HepG2 (cell line): Measurements from ENCODE around the gene ALKBH2. TPM values are rescaled to one million over a fixed set of nuclear protein-coding genes. Genes with fewer than 3 reads are reported as not detected.
A peak's percentile ranks its signal among the peaks of the same experiment; 100 is the strongest.

ENCODE experiments used
- ATF4 ChIP-seq, 2 experiments: fragments of 450-650 bp in 1 of 2; sonication (generic) in 1 of 2; formaldehyde crosslinking; IDR thresholded peaks; 2 replicates each; pipeline versions ENCODE4 v1.5.0 to v1.8.0; 2020 to 2022; ENCODE audit warnings: mild to moderate bottlenecking in 1 of 2, missing genetic modification reagents in 1 of 2
- CCAR2 ChIP-seq: fragments of 200-400 bp; formaldehyde crosslinking; optimal IDR thresholded peaks from 2 replicates; pipeline ENCODE3; 2018; ENCODE audit warnings: low read depth, mild to moderate bottlenecking, low read length, moderate library complexity
- ESRRA ChIP-seq: sonication (generic); formaldehyde crosslinking; IDR thresholded peaks from 2 replicates; pipeline ENCODE4 v1.5.1; 2020; ENCODE audit warnings: mild to moderate bottlenecking, low read depth, missing genetic modification reagents
- GATAD1 ChIP-seq: IDR thresholded peaks from 2 replicates; pipeline ENCODE4 v1.6.1; 2016; ENCODE audit warnings: missing genetic modification reagents, missing compliant biosample characterization
- HIC2 ChIP-seq: sonication (generic); formaldehyde crosslinking; IDR thresholded peaks from 2 replicates; pipeline ENCODE4 v1.9.0; 2022; ENCODE audit warnings: low read depth, missing genetic modification reagents
- HNF1B ChIP-seq: sonication (generic); formaldehyde crosslinking; IDR thresholded peaks from 2 replicates; pipeline ENCODE4 v1.5.1; 2020; ENCODE audit warnings: mild to moderate bottlenecking, moderate library complexity, missing genetic modification reagents
- KLF16 ChIP-seq, 2 experiments: sonication (generic) in 1 of 2; formaldehyde crosslinking in 1 of 2; IDR thresholded peaks; 2 replicates each; pipeline versions ENCODE4 v1.6.1 to v1.8.0; 2016 to 2023; ENCODE audit warnings: missing genetic modification reagents in 2 of 2, missing compliant biosample characterization in 1 of 2
- MEIS2 ChIP-seq: sonication (generic); formaldehyde crosslinking; IDR thresholded peaks from 2 replicates; pipeline ENCODE4 v1.9.0; 2021; ENCODE audit warnings: mild to moderate bottlenecking, missing genetic modification reagents
- MXD1 ChIP-seq: sonication (generic); formaldehyde crosslinking; IDR thresholded peaks from 2 replicates; pipeline ENCODE4 v1.4.0; 2020; ENCODE audit warnings: mild to moderate bottlenecking, missing genetic modification reagents
- PAX8 ChIP-seq: sonication (generic); formaldehyde crosslinking; IDR thresholded peaks from 2 replicates; pipeline ENCODE4 v1.8.0; 2022; ENCODE audit warnings: mild to moderate bottlenecking, missing genetic modification reagents, borderline replicate concordance
- PHF8 ChIP-seq: sonication (generic); formaldehyde crosslinking; IDR thresholded peaks from 2 replicates; pipeline ENCODE4 v1.5.0; 2020; ENCODE audit warnings: missing genetic modification reagents
- RNF219 ChIP-seq: sonication (generic); formaldehyde crosslinking; IDR thresholded peaks from 2 replicates; pipeline ENCODE4 v1.5.0; 2020; ENCODE audit warnings: mild to moderate bottlenecking, missing genetic modification reagents
- STAT6 ChIP-seq: sonication (generic); formaldehyde crosslinking; IDR thresholded peaks from 2 replicates; pipeline ENCODE4 v1.4.0; 2020; ENCODE audit warnings: missing genetic modification reagents, mild to moderate bottlenecking, borderline replicate concordance
- TRIM22 ChIP-seq: fragments of 450-650 bp; IDR thresholded peaks from 2 replicates; pipeline ENCODE4 v1.6.1; 2017
- ZFP82 ChIP-seq: sonication (generic); formaldehyde crosslinking; IDR thresholded peaks from 2 replicates; pipeline ENCODE4 v1.5.1; 2020; ENCODE audit warnings: mild to moderate bottlenecking, missing genetic modification reagents, borderline replicate concordance
- polyA plus RNA-seq, 8 experiments: library from polyadenylated mRNA; depleted of rRNA in 3 of 8; stranded (reverse) in 7 of 8; unstranded in 1 of 8; fragments of >200 nt; fragmentation: Illumina TruSeq in 4 of 8; extraction: Trizol in 4 of 8; gene quantifications; 2 replicates each; pipeline versions ENCODE4 v1.2.1 to v1.2.3, GENCODE V29; 2011 to 2016; ENCODE audit warnings: low read depth in 4 of 8, missing spikeins in 1 of 8, mixed read lengths in 1 of 8; ENCODE audit not compliant: insufficient read depth in 1 of 8
- total RNA-seq, 5 experiments: library from RNA; depleted of rRNA; stranded (reverse); fragments of >200 nt; fragmentation: Illumina TruSeq; extraction: Trizol; gene quantifications; 2 replicates each; pipeline ENCODE4 v1.2.3, GENCODE V29; 2016; ENCODE audit warnings: low read depth in 1 of 5

The ALKBH2 gene
- total and polyA plus RNA-seq, 2 of the 13 experiments (the other 11 are each of a cell fraction or from before 2014, with no cell fraction given) = 21.0 to 40.5 TPM

- TF ChIP-seq STAT6 = 0 out of 2 replicates have a peak, but pooled peaks have one; percentile 88
- TF ChIP-seq RNF219 (CRISPR knock-in tag) = no peak
- TF ChIP-seq CCAR2 = peak; percentile 90
- peak in 1 of 2 experiments; percentile 57; a peak in 2 of 4 replicates for TF ChIP-seq ATF4 (CRISPR knock-in tag; IDR thresholded peaks at IDR 0.05)
- TF ChIP-seq ZFP82 (CRISPR knock-in tag) = peak; percentile 69; the same call in 1 of the 2 replicates
- peak; percentile 17; the same call in 1 of the 2 replicates for TF ChIP-seq HIC2
- 0 out of 2 replicates have a peak, but pooled peaks have one; percentile 48 for TF ChIP-seq PAX8 (CRISPR knock-in tag)
- TF ChIP-seq GATAD1 (CRISPR knock-in tag) = peak; percentile 98
- TF ChIP-seq MEIS2 (CRISPR knock-in tag) = peak; percentile 82; the same call in 1 of the 2 replicates
- TF ChIP-seq HNF1B (CRISPR knock-in tag) = peak; percentile 84
- TF ChIP-seq MXD1 (CRISPR knock-in tag) = no peak; the same call in 1 of the 2 replicates
- peak; percentile 95 for TF ChIP-seq PHF8
- no peak for TF ChIP-seq TRIM22
- peak in 1 of 2 experiments; percentile 98; a peak in 2 of 4 replicates for TF ChIP-seq KLF16 (CRISPR knock-in tag; IDR thresholded peaks at IDR 0.05)
- TF ChIP-seq ESRRA = 0 out of 2 replicates have a peak, but pooled peaks have one; percentile 43
Measured at GRCh38 chr12:109052414-109053323, 40.6 kb downstream of the ALKBH2 start, which contains the start of gene USP30 (continued).
